RWPE2 (cell line): ENCODE measurements around the gene BMERB1.
"Not testable (repeated sequence)": the region's sequence is repeated elsewhere in the genome, so short reads cannot be mapped to it uniquely, and the experiment has no call there.

ENCODE experiments used
- ATAC-seq: fragments of 200-7000 bp; cut with Tn5 transposase; 3 replicates; pipeline ENCODE4 v1.9.1; 2021; ENCODE audit warnings: low read depth
- DNase-seq: peaks from one replicate; pipeline ENCODE4 v3.0.0-alpha.2; 2020; ENCODE audit warnings: low spot score
- H3K27ac ChIP-seq: fragments of 450-650 bp; 2 replicates; pipeline ENCODE4 v1.5.1; 2017; ENCODE audit warnings: mild to moderate bottlenecking; ENCODE audit not compliant: poor library complexity, severe bottlenecking
- H3K27me3 ChIP-seq: fragments of 250-450 bp; sonication (Bioruptor Pico); 2 replicates; pipeline ENCODE4 v1.5.1; 2021; ENCODE audit warnings: mild to moderate bottlenecking, moderate library complexity; ENCODE audit not compliant: insufficient read depth, poor library complexity, severe bottlenecking
- H3K36me3 ChIP-seq: fragments of 250-450 bp; sonication (Bioruptor Pico); 2 replicates; pipeline ENCODE4 v1.5.1; 2020; ENCODE audit warnings: low read depth, mild to moderate bottlenecking, moderate library complexity
- H3K4me1 ChIP-seq: fragments of 250-450 bp; sonication (Bioruptor Pico); 2 replicates; pipeline ENCODE4 v1.5.1; 2021; ENCODE audit warnings: mild to moderate bottlenecking, moderate library complexity; ENCODE audit not compliant: insufficient read depth, poor library complexity, severe bottlenecking
- H3K4me3 ChIP-seq: fragments of 250-450 bp; sonication (Bioruptor Pico); 2 replicates; pipeline ENCODE4 v1.5.1; 2021; ENCODE audit warnings: mild to moderate bottlenecking, moderate library complexity; ENCODE audit not compliant: severe bottlenecking
- H3K9me3 ChIP-seq: fragments of 250-450 bp; sonication (Bioruptor Pico); 2 replicates; pipeline ENCODE4 v1.5.1; 2021; ENCODE audit warnings: mild to moderate bottlenecking, moderate library complexity; ENCODE audit not compliant: severe bottlenecking
- CTCF ChIP-seq: fragments of 450-650 bp; IDR thresholded peaks from one replicate; pipeline ENCODE4 v1.5.1; 2017; ENCODE audit warnings: mild to moderate bottlenecking, moderate library complexity; ENCODE audit not compliant: poor library complexity, severe bottlenecking

BMERB1 gene

GRCh38 chr16:15398618-15399316 lies 35.6 kb upstream of the BMERB1 start:
- H3K4me1 ChIP-seq = no peaks in the 10 kb centered on the region
- no peak for DNase-seq
- ATAC-seq = no peak
- H3K27ac ChIP-seq = no peak overlapping the region
- H3K9me3 ChIP-seq = no peaks in the 10 kb centered on the region
- no peaks in the 10 kb centered on the region for H3K27me3 ChIP-seq
- TF ChIP-seq CTCF = no peak
- H3K4me3 ChIP-seq = no peak overlapping the region
- H3K36me3 ChIP-seq = no peaks in the 10 kb centered on the region

GRCh38 chr16:15399317-15399716 lies 35.1 kb upstream of the BMERB1 start:
- DNase-seq (no peak), ATAC-seq (no peak)
- H3K4me3 ChIP-seq = no peak overlapping the region
- no peak overlapping the region for H3K27ac ChIP-seq
- no peaks in the 10 kb centered on the region for H3K9me3 ChIP-seq
- no peak for TF ChIP-seq CTCF
- no peaks in the 10 kb centered on the region for H3K4me1 ChIP-seq
- H3K27me3 ChIP-seq = no peaks in the 10 kb centered on the region
- H3K36me3 ChIP-seq = no peaks in the 10 kb centered on the region

- not testable (repeated sequence) for DNase-seq, H3K36me3 ChIP-seq, H3K4me3 ChIP-seq, H3K27me3 ChIP-seq, H3K4me1 ChIP-seq, H3K27ac ChIP-seq, ATAC-seq, H3K9me3 ChIP-seq
These were observed 34.1 kb upstream of the BMERB1 start for GRCh38 chr16:15400314-15400713.

- Histone ChIP-seq H3K4me1 (no peaks in the 10 kb centered on the region), H3K27me3 (no peaks in the 10 kb centered on the region), H3K27ac (no peak overlapping the region), H3K4me3 (no peak overlapping the region), H3K9me3 (no peaks in the 10 kb centered on the region), H3K36me3 (no peaks in the 10 kb centered on the region)
- DNase-seq = no peak
- ATAC-seq = no peak
- TF ChIP-seq CTCF = no peak
These were observed 32.4 kb upstream of the BMERB1 start for GRCh38 chr16:15401972-15402371.

GRCh38 chr16:15403392-15403995 lies 30.9 kb upstream of the BMERB1 start:
- no peak overlapping the region for H3K4me3 ChIP-seq
- H3K9me3 ChIP-seq = no peaks in the 10 kb centered on the region
- DNase-seq (no peak), ATAC-seq (no peak)
- H3K36me3 ChIP-seq = no peaks in the 10 kb centered on the region
- no peak for TF ChIP-seq CTCF
- no peak overlapping the region for H3K27ac ChIP-seq
- H3K27me3 ChIP-seq = no peaks in the 10 kb centered on the region
- H3K4me1 ChIP-seq = no peaks in the 10 kb centered on the region

- H3K36me3 ChIP-seq, H3K4me3 ChIP-seq, ATAC-seq: not testable (repeated sequence)
These were observed 30.3 kb upstream of the BMERB1 start for GRCh38 chr16:15404091-15404490.

More at GRCh38 chr16:15404091-15404490, 30.3 kb upstream of the BMERB1 start:
- not testable (repeated sequence) for H3K27ac ChIP-seq, H3K9me3 ChIP-seq, H3K4me1 ChIP-seq, DNase-seq, H3K27me3 ChIP-seq
